Stimulated activated CD4-positive, alpha-beta T cell treated with anti-CD3 and anti-CD28 coated beads, Interleukin-15, amount 100 ng/mL, for 1 hour (primary cell): ENCODE data around the gene CCNL2.
"Not testable (repeated sequence)": the region's sequence is repeated elsewhere in the genome, so short reads cannot be mapped to it uniquely, and the experiment has no call there.

ENCODE experiments used
- DNase-seq, 2 donors: peaks; one replicate each; pipeline ENCODE4 v3.0.0-alpha.2; 2020; ENCODE audit warnings: low read depth in 1 of 2, low spot score in 1 of 2

CCNL2 gene

DNA sequence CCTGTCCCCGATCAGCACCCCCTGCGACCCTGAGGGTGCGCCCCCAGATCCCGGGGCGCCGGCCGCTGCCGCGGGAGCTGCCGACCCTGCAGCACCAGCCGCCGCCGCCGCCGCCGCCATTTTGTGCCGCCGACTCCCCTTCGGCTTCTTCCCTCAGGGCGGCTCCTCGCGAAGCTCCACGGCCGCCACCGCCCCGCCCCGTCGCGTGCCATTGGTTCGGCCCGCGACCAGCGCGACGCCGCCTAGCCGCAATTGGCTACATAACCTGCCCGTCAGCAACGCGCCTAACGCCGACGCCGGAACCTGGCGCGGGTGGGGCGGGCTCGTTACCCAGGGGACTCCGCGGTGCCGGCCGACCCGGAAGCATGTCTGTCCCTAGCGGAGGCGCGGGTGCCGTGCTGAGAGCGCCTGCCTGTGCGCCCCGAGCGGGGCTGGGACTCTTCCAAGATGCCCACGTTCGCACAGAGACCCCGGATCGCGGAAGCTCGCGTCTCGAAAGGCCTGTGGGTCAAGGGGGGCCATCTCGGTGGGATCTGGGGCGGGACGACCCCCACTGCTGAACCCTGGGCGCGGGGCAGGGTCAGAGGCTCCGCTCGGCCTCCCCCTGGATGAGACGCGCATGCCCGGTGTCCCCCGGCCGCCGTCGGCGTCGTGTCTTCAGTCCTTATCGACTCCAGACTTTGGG, at the start of gene CCNL2:
TSS of gene CCNL2 (minus strand) at position 149 of the 685 bp plus-strand sequence. CDS start at position 120, 29 bp downstream.
- DNase-seq, result peak; percentile 99

DNA sequence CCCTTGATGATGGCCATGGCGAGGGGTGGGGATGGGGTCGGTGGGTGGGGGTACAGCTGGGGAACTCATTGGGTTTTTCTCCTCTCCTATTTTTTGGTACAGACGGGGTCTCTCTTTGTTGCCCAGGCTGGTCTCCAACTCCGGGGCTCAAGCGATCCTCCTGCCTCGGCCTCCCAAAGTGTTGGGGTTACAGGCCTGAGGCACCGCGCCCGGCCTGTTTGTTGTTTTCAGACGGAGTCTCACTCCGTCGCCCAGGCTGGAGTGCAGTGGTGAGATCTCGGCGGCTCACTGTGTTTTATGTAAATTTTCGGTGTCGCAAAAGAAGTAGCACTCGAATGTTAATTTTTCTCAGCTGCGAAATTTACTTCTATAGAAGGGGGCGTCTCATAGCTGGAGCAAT, 47.5 kb upstream of the CCNL2 start:
- DNase-seq, result not testable (repeated sequence)

DNA sequence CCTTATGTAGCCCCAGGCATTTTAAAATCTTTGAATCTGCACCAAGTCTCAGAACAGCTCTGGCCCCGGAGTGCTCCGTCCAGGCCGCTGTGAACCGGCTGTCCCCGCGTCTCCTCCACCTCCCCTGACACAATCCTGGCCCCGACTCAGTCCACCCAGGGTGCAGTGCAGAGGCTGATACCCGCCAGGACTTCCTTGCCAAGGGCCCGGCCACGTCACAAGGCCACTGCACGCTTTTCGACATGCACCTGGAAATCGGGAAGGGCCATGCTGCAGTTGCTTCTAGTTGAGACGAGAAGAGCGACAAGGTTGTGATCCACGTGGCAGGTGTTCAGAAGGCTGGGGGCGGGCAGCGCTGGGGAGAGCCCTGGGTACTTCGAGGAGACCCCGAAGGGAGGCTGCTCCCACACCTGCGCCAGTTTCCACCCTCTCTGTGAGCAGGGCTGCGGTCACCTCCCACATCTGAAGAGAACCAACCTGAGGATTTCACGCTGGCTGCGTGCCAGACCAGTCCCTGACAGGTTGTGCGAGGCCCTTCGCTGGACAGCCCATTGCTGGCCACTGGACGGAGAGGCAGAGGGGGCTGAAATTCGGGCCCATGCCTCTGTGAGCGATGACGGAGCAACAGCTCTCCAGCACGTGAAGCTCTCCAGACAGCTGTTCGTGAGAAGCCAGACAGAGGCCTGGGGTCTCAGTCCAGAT, 43.1 kb upstream of the CCNL2 start:
- no peak for DNase-seq

DNA sequence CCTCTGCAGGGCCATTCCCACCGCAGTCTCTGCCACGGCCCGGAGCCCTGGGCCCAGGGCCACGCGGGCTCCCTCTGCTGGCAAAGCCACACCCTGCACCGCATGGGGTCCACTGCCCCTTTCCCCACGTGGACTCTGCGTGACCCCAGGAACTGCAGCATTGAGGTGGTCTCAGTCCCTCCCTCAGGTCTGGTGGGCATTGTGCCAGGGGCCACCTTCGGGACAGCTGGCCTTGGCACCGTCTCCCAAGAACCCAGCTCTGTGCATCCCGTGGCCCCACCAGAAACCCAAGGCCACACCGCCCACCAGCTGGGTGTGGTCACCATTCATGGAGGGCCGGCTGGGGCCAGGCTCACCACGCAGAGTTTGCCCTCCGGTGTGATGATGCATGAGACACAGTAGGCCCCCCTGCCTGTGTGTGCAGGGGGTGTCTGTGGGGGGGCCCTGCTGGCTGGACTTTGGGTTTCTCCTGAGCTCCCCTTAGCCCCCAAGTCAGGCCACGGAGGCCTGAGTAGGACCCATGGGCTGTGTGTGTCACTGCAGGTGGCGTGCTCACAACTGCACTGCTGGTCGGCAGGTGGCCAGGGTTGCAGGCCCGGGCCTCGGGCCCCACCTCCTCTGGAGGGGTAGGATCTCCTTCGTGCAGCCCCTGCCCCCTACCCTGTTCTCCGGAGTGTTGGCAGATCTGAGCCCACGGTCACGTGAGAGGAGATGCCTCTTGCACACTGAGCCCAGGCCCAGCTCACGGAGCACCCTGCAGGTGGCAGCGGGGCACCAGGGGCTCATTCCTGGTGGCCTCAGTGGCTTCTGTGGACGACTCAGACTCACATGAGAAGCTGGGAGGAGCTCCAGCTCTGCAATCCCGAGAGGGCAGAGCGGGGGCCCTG, 42.1 kb upstream of the CCNL2 start:
- DNase-seq, result peak; percentile 22 to 57

DNA sequence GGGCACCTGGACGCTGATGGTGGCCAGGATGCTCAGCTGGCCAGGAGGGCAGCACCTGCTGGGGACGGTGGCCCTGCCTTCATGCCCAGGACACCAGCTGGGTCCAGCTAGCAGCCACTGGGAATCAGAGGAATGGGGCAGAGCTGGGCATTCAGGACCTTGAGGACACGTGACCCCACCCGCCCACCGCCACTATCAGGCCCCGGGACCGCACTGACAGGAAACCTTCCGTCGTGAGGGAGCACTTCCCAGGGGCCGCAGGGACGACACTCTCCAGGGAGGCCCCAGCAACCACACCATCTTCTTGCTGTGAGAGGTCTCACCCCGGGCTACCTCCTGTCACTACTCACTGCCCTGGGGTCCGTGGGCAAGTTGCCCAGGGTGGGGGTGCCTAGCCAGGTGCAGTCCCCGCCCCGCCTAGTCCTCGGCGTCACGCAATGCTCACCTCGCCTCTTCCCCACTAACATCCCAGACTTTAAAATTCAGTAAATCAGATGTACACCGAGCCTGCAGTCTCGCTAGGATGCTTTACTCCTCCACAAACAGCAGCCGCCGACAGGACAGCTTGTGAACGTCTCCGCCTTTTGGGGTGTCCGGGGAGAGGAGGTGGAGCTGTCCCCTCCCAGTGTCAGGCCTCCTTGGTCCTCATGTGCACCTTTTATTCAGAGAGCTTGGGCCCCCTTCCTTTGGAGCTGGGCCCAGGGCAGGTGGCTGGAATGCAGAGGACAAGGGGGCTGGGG, 41.3 kb upstream of the CCNL2 start:
- DNase-seq, result no peak

DNA sequence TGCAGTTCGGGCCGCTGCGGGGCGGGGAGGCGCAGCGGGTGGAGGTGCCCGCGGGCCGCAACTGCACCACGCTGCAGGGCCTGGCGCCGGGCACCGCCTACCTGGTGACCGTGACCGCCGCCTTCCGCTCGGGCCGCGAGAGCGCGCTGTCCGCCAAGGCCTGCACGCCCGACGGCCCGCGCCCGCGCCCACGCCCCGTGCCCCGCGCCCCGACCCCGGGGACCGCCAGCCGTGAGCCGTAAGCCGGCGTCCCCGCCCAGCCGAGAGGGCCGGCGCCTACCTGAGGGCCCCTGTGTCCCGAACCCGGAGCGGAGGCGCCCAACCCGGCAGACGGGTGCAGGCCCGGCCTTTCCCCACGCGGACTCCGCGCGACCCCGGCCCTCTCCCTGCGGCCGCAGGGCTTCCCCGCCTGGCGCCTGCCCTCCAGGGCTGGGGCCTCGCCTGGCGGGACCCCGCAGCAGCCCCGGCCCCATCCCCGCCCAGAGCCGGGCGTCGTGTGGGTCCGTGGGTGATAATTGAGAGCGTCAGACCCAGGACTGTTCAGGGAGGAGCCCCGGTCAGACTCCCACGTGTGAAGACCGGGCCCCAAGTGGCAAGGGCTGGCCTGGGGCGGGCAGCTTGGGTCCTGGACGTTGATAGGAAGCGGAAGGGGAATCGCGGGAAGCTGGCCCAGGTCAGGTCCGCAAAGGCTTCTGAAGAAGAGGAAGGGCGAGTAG, 40.6 kb upstream of the CCNL2 start:
- no peak for DNase-seq

DNA sequence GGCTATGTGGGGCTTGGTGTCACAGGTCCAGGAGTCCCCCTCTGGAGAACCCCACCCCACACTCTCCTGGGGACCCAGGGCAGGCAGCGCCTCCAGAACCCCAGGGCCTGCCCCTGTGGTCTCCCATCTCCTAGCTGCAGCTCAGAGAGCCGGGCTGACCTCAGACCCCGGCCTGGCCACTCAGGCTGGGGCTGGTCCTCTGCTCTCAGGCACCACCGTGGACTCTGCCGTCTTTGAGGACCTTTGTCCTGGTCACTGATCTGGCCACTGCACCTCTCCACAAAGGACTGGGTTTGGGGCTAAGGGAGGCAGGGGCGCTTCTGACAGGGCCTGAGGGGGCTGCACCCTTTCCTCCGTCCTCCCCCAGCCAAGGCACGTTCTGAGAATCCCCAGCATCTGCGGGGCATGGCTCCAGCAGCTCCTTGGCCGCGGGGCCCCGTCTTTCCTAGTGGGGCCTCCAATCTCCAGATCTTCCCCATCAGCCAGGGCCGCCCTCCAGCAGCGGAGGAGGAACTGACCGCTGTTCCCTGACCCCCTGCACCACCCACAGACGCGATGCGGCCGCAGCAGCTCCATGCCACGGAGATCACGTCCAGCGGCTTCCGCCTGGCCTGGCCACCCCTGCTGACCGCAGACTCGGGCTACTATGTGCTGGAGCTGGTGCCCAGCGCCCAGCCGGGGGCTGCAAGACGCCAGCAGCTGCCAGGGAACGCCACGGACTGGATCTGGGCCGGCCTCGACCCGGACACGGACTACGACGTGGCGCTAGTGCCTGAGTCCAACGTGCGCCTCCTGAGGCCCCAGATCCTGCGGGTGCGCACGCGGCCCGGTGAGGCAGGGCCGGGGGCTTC, 39.6 kb upstream of the CCNL2 start:
- DNase-seq, result no peak

DNA sequence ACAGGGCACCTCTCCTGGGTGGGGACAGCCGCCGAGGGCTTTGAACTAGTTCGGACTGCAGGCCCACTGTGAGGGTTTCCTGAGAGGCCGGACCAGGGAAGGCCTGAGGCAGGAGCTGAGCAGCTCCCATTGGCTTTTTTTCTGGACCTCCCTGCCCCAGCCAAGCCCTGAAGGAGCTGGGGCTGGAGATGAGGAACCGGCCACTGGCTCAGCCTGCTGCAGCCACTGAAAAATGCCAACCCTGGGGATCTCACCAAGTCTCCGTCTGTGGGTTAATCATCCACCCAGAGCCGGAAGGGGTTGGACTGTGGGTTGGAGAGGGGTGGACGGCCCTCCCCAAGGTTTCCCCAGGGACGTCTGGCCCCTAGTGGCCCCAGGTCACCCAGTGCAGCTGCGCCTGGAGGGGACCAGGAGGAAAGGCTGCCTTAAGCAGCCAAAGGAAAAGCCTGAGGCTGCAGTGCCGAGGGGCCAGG, 38.8 kb upstream of the CCNL2 start:
- DNase-seq, result no peak

DNA sequence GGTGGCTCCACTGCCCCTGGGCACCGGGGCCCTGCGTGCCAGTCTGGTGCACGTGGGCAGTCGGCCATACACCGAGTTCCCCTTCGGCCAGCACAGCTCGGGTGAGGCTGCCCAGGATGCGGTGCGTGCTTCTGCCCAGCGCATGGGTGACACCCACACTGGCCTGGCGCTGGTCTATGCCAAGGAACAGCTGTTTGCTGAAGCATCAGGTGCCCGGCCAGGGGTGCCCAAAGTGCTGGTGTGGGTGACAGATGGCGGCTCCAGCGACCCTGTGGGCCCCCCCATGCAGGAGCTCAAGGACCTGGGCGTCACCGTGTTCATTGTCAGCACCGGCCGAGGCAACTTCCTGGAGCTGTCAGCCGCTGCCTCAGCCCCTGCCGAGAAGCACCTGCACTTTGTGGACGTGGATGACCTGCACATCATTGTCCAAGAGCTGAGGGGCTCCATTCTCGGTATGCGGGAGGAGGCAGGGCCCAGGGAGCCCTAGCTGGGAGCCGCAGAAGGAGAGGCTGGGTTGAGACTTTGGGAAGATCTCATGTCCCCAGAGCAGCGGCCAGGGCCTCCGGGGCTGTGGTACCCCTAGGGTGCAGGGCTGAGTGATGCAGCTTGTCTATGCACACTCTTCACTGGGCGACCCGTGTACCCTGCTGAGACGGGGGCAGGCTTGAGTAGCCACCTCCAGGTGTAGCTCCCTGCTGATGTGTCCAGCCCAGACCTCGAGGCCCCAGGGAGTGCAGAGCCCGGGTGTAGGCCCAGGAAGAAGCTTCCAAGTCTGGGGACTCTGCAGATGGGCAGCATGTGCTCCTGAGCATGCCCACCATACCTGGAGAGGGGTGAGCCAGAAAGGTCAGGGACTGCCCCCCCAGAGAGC, 38.1 kb upstream of the CCNL2 start:
- no peak for DNase-seq

DNA sequence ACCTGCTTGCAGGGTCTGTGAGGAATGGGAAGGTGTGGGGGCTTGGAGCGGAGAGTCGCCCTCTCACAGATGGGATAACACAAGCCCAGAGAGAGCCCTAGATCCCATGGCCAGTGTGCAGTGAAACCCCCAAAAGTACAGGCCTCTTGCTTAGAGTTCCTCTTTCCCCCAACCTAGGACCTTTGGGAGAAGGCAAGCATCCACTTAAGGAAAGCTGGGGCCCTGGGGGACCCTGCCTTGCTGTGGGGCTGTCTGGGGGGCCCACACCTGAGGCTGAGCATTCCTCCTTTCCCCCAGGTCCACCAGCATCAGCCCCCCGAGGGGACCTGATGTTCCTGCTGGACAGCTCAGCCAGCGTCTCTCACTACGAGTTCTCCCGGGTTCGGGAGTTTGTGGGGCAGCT, 37.5 kb upstream of the CCNL2 start:
- no peak for DNase-seq

DNA sequence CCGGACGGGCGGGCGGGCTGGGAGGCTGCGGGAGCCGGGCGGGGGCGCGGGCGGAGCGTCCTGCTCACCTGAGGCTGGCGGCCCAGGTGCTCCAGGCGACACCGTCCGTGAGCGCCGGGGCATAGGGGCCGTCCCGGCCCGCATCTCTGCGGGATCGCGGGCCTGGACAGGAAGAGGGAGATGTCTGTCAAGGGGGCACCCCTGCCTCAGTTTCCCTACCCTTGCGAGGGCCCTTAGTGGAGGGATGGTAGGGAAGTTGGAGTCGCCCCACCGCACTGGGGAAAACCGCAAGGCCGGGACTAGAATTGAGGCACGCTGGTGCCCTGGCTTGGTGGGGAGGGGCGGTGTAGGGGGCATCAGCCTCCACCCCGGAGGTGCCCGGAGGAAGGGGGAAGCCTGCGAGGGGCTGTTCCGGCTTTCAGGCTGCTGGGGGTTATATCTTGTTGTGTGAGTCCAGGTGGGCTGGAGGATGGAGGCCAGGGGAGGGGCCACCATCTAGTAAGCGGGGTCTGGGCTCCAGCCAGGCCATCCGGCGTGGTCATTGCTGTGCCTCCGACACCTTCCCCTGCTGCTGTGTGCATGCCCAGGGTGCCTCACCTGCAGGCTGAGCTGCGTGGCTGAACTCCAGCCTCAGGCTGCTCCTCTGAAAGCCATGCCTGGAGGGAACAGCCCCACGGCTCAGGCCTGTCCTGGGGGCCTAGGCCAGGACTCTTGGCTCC, 36.9 kb upstream of the CCNL2 start:
- DNase-seq, result no peak

DNA sequence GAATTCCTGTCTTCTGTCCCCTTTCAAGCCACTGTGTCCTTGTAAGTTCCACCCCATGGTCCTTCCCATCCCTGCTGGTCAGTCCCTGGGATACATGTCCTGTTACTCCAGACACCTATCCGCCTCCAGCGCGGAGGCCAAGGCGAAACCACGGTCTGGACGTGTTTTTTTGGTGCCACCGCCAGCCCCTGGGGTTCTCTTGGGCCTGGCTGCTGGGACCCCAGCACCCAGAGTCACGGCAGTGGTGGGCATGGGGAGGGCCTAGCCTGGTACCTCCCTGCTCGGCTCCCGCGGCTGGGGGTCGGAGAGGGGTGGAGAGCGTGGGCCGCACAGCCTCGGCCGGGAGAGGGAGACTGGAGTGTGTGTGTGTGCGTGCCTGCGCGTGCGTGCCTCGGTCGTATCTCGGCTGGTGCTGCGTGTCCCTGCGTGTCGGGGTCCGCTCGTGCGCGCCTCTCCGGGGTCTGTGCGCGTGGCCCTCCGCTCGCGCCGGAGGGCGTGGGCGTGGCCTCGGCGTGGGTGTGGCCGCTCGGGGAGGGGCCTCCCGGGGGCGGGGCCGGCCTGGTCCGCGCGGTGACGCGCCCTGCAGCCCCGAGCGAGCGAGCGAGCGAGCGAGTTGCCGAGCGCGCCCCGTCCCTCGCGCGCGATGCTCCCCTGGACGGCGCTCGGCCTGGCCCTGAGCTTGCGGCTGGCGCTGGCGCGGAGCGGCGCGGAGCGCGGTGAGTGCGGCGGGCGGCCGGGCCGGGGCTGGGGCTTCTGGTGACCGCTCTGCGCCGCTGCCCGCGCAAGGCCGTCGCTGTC, 36.2 kb upstream of the CCNL2 start, which contains the start of gene VWA1:
TSS of gene VWA1 (plus strand) at position 585 of the 798 bp plus-strand sequence. CDS start at position 644, 59 bp downstream.
- peak; percentile 31 to 62 for DNase-seq

DNA sequence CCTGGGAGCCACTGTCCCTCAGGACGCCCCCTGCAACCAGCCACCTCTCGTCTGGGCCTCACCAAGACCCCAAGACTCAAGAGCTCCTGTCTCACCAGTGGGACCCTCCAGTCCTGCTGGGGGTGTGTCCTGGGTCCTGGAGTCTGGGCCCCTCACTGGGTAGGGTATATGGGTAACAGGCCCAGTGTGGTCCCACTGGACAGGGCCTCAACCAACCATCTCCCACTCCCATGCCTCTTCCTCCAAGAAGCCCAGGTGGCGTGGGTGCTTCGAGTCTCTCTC, 35.6 kb upstream of the CCNL2 start:
- DNase-seq, result no peak

DNA sequence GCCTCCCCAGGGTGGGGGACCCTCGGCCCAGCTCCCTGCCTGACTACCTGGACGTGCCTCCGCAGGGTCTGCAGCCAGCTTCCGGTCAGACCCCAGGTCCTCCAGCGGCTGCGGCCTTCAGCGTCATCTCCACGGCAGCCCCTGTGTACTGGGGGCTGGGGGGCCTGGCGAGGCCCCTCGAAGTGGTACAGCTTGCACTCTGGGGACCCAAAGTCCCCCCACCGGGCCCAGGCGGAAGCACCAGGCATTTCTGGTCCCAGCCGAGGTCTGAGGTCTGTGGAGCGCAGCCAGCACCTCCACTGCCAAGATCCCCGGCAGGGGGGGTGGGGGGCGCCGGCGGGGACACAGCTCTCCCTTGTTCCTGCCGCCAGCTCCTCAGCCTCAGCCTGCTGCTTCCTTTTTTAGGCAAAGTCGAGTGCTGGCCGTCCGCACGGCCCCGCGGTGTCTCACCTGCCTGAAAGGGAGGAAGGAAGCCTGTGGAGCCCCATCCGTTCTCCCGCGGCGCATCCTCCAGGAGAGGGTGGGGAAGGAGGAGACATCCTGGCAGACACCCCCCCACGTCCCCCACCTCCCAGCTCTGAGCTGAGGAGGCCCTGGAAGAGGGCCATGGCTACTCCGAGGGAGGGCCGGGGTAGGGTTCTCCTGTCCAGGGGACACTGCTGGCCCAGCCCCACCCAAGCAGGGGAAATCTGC, 35.1 kb upstream of the CCNL2 start:
- no peak for DNase-seq

DNA sequence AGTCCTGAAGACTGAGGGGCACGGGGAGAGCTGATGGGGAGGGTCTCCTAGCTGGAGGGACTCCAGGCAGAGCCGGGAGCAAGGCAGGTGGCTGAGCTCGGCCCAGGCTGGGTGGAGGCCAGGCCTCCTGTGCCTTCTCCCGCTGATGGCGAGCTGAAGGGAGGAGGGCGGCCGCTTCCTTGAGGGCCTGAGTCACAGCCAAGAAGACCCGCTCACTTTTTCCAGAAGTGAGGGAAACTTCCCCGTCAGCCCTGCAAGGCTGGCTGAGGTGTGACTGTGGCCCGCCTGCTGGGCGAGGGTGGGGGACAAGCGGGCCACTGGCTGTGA, 34.6 kb upstream of the CCNL2 start:
- DNase-seq, result peak in 1 of 2 donors; percentile 25

DNA sequence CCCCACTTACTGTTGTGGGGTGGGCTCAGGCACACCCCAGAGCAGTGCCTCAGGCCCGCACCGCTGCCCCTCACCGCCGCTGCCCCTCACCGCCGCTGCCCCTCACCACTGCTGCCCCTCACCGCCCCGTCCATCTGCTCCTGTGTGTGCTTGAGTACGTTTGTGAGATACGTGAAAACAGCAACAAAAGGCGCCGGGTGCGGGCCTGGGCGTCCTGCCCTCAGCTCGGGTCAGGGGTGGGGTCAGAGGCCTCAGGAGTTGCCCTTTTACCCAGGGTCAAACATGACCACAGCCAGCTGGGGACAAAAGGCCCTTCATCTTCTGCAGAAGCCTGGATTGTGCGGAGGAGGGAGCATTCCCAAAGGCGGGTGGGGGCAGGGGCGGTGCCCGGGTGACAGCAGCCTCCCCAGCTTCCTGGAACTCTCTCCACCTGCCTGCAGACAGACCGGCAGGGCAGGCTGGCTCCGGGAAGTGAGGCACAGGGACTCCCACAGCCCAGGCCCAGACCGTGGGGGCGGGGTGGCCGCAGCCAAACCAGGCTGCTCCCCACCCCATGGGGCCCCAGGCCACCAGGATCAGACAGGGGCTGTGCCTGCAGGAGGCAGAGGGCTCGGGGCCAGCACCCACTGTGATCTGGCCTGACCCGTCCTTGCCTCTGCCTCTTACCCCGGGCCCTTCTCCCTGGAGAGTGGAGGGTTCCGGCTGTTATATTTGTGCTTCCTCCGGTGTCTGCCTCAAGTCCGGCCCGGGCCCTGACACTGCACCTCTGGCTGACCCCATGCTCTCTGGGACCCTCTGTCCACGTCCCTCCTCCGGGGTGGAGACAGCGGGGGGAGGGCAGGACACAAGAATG, 34.0 kb upstream of the CCNL2 start:
- no peak for DNase-seq
